ENCODE data around the gene FREM2.

FREM2 gene

DNA sequence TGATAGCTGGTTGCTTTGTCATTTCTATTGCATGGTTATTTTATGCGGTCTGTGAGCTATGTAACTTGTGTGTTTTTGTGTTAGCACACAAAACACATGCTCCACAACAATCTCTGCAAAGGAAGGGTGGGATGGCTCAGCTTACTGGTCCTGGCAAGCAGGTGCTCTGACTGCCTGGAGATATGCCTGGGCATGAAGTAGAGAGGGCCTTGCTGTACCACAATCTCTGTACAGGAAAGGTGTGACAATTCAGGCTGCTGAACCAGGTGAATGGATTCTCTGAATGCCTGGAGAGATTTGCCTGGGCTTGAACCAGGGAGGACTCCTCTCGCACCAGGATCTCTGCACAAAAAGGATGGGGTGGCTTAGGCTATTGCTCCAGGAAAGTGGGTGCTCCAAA is 234.2 kb downstream of the FREM2 start:
- Mint-ChIP-seq H3K4me3 (no peak overlapping the region), H3K9me3 (no peaks in the 10 kb centered on the region), H3K27me3 (peaks cover 64% of the 10 kb centered on the region), H3K4me1 (no peaks in the 10 kb centered on the region), H3K27ac (no peak overlapping the region)
- ATAC-seq = no peak
- DNase-seq = no peak

DNA sequence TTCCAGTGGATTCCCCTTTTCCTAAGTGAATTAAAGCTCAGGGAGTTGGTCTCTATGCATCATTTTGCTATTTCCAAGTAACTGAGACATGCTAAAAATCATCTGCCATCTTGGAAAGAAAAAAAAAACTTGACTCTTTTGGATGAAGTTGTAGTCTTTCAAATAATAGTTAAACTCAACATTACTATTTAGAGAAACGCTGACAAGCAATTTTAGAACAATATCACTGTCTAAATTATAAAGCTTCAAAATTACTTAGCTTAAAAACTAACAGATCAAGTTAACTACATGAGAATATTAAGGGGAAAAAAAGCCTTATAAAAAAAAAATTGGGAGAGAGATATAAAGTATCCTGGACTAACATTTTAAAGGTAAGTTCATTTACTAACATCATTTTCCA is 235.3 kb downstream of the FREM2 start:
- Mint-ChIP-seq H3K4me1 (no peaks in the 10 kb centered on the region), H3K27me3 (peaks cover 61% of the 10 kb centered on the region), H3K9me3 (no peaks in the 10 kb centered on the region), H3K4me3 (no peak overlapping the region), H3K27ac (no peak overlapping the region)
- ATAC-seq = no peak
- no peak for DNase-seq

DNA sequence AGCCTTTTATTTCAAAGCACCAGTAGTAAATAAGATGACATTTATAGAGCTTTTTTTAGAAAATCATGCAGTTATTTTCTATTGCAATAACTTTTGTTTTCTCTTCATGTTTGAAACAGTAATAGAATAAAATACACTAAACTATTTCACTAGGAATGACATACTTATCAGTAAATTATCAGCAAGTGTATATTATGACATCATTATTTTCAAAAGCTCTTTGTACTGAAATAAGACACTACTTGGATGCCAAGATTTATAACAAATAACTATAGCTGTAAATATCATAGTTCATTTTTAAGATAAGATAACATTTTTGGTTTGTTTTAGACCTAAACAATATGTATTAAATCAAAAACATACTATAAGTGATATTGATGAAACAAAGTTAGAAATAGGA is 246.9 kb downstream of the FREM2 start:
- Mint-ChIP-seq H3K27me3 (peaks cover 20% of the 10 kb centered on the region), H3K4me1 (no peaks in the 10 kb centered on the region), H3K4me3 (no peak overlapping the region), H3K27ac (no peak overlapping the region), H3K9me3 (no peaks in the 10 kb centered on the region)
- ATAC-seq = no peak
- DNase-seq = no peak

Measured in stimulated activated naive CD8-positive, alpha-beta T cell treated with anti-CD3 and anti-CD28 coated beads, Interleukin-15, amount 100 ng/mL, for 72 hours (primary cell).